Adrenal gland (tissue), 12 donors: Measurements from ENCODE around the gene FAM193B. TPM values are rescaled to one million over a fixed set of nuclear protein-coding genes. Genes with fewer than 3 reads are reported as not detected.

Experiments used
- DNase-seq, 7 donors: peaks; one replicate each; pipeline ENCODE4 v3.0.0-alpha.2; 2019 to 2020
- H3K27ac ChIP-seq, 5 donors: fragments of 200-600 bp; sonication (generic) in 4 of 5; 1 replicate in 3 of 5; 2 replicates in 2 of 5; pipeline versions ENCODE4 v1.5.1 to v1.8.0; 2016 to 2020; ENCODE audit warnings: mild to moderate bottlenecking in 1 of 5
- H3K27me3 ChIP-seq: fragments of 200-600 bp; 2 replicates; pipeline ENCODE4 v1.8.0; 2021
- H3K36me3 ChIP-seq, 2 donors: fragments of 200-600 bp; replicated peaks in 1 of 2; 1 replicate in 1 of 2; 2 replicates in 1 of 2; pipeline versions ENCODE4 v1.5.1 to v1.8.0; 2018 to 2022
- H3K4me1 ChIP-seq, 2 donors: fragments of 200-600 bp; replicated peaks in 1 of 2; 1 replicate in 1 of 2; 2 replicates in 1 of 2; pipeline versions ENCODE4 v1.5.1 to v1.8.0; 2018 to 2021
- H3K4me3 ChIP-seq, 4 donors: fragments of 200-600 bp; sonication (generic) in 3 of 4; one replicate each; pipeline ENCODE4 v1.5.1; 2016 to 2018
- H3K9me3 ChIP-seq, 3 donors: fragments of 200-600 bp; sonication (generic) in 1 of 3; replicated peaks in 1 of 3; 1 replicate in 2 of 3; 2 replicates in 1 of 3; pipeline versions ENCODE4 v1.5.1 to v1.8.0; 2016 to 2021
- POLR2A ChIP-seq, 2 donors: fragments of 450-650 bp; IDR thresholded peaks; one replicate each; pipeline ENCODE4 v1.6.1; 2017; ENCODE audit warnings: antibody characterized with exemption in 2 of 2, mild to moderate bottlenecking in 2 of 2, moderate library complexity in 1 of 2
- WGBS, 4 donors: extraction: QIAGEN DNeasy Blood & Tissue Kit in 2 of 4; methylation state at CpG; one replicate each; pipeline versions ENCODE4 v1.1.5 to v1.1.7; 2013 to 2017; 5-methylcytosine and 5-hydroxymethylcytosine counted together
- intact Hi-C, 2 donors: fragments of 100-400 bp; cut with DNase I; formaldehyde crosslinking; loops; one replicate each; pipeline versions ENCODE4 v1.14.1 to v1.15.0; 2022 to 2023
- polyA plus RNA-seq, 3 donors: library from polyadenylated mRNA; stranded (reverse); fragments of 200-250 nt in 2 of 3; fragments of 350-450 nt in 1 of 3; fragmentation: Illumina TruSeq in 1 of 3; extraction: RNeasy Lipid Tissue Mini Kit (QIAGEN cat#74804) in 1 of 3; gene quantifications; one replicate each; pipeline ENCODE4 v1.2.3, GENCODE V29; 2013 to 2014
- total RNA-seq, 9 donors: library from RNA; depleted of rRNA in 4 of 9; stranded (reverse); fragments of >200 nt in 4 of 9; fragments of 120-200 nt in 1 of 9; fragmentation: NEBNext Ultra II Directional in 1 of 9; extraction: Animal tissue kit (Norgen Biotek cat#: 25700) in 1 of 9; gene quantifications; one replicate each; pipeline versions ENCODE4 v1.1.0 to v1.2.4, GENCODE V29; 2013 to 2023
- TF ChIP-seq, protein P1 (sequence below), 6 experiments: fragments of 450-650 bp in 4 of 6; fragments of 200-600 bp in 2 of 6; sonication (generic) in 1 of 6; IDR thresholded peaks; 1 replicate in 5 of 6; 2 replicates in 1 of 6; pipeline versions ENCODE4 v1.5.1 to v1.8.0; 2016 to 2021; ENCODE audit warnings: antibody characterized with exemption in 6 of 6, mild to moderate bottlenecking in 2 of 6, moderate library complexity in 1 of 6
- donor health status: healthy with polysubstance abuse.
- donor health status: Bipolar disorder and iron deficiency.
- donor health status: DM: yes; HTN: yes; CAD: no.
- donor health status: DM: no; HTN: no; CAD: no.
- donor health status: DM: no; HTN: no; CAD: no.
- donor health status: DM: yes; HTN: yes; CAD: no.

The FAM193B gene
- total and polyA plus RNA-seq, 12 donors = 18.4 to 851 (median 44.0) TPM

DNA sequence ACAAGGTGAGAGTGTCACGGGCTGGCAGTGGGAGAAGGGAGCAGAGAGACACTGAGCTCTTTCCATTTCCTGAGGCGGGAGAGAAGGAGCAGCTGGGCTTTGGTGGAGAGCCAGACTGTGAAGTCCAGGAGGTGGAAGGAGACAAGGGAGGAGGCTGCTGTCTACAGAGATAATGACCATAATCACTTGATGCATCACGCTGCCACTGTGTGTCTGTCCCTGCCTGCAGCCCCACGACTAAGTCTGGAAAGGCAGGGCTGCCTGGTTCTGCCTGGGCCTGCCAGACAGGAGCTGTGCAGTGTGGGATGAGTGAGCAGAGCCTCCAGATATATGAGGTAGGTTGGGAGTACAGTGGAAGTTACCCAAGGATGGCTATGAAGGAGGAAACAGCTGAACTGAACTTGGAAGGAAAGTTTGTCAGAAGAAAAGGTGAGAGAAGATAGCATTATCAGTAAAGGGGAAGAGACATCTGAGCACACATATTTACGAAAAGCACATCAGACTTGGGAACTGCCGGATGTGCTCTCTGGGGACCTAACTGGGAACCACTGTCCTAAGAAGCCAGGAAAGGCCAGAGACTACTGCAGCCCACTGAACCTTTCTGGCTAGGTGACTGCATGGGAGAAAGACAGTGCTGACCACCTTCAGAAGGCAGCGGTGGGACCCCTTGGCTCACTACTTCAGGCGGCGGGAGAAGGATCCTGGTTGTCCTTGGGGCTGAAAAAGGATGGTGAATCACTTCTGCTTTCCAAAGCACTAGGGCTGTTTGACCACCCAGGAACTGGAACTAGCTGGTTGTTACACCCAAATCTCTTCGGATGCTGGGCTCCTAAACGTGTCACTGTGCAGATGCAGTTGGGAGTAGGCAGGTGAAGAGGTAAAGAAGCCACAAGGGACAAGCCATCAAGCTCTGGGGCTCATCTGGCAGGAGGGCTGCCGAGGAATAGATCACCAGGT lies 24.8 kb downstream of the FAM193B start:
- 77 to 83% (median 80%) methylated on average over 12 of the region's 12 CpGs for WGBS, 4 donors
- Histone ChIP-seq H3K27ac (no peak overlapping the region), H3K9me3 (no peaks in the 10 kb centered on the region), H3K27me3 (no peaks in the 10 kb centered on the region), H3K4me1 (peaks cover 0 to 11% of the 10 kb centered on the region in 2 donors), H3K4me3 (no peak overlapping the region), H3K36me3 (peaks cover 0 to 77% of the 10 kb centered on the region in 2 donors)
- intact Hi-C loops = no loop called here
- TF ChIP-seq POLR2A (IDR thresholded peaks at IDR 0.05) = no peak
- TF ChIP-seq, protein P1, sequence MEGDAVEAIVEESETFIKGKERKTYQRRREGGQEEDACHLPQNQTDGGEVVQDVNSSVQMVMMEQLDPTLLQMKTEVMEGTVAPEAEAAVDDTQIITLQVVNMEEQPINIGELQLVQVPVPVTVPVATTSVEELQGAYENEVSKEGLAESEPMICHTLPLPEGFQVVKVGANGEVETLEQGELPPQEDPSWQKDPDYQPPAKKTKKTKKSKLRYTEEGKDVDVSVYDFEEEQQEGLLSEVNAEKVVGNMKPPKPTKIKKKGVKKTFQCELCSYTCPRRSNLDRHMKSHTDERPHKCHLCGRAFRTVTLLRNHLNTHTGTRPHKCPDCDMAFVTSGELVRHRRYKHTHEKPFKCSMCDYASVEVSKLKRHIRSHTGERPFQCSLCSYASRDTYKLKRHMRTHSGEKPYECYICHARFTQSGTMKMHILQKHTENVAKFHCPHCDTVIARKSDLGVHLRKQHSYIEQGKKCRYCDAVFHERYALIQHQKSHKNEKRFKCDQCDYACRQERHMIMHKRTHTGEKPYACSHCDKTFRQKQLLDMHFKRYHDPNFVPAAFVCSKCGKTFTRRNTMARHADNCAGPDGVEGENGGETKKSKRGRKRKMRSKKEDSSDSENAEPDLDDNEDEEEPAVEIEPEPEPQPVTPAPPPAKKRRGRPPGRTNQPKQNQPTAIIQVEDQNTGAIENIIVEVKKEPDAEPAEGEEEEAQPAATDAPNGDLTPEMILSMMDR (IDR thresholded peaks at IDR 0.05) = no peak
- DNase-seq = peak in 2 of 7 donors; percentile 8 to 71

DNA sequence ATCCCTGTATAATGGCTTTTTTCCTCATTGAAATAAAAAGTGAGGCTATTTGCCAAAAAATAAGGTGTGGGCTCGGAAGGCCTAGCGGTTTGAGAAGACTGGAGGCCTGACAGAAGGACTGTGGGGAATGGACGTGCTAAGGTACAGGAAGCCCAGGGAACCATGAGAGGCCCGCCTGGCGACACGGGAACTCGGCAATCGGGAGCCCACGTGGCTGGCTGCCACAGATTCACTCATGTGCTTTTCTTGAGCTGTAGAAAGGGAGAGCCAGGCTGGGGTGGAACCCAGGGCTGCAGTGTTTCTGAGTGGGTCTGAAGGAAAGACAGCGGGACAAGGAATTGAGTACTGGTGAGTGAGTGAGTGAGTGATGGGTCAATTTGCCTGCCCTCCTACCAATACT lies 25.7 kb downstream of the FAM193B start:
- peak in 1 of 7 donors; percentile 12 for DNase-seq
- H3K36me3 ChIP-seq = peaks cover 0 to 80% of the 10 kb centered on the region in 2 donors
- no peak overlapping the region for H3K27ac ChIP-seq
- intact Hi-C loops = no loop called here
- 88 to 95% (median 94%) methylated on average over 10 of the region's 10 CpGs for WGBS, 4 donors
- no peaks in the 10 kb centered on the region for H3K9me3 ChIP-seq
- H3K27me3 ChIP-seq = no peaks in the 10 kb centered on the region
- TF ChIP-seq, protein P1 (IDR thresholded peaks at IDR 0.05) = no peak
- TF ChIP-seq POLR2A (IDR thresholded peaks at IDR 0.05) = no peak
- peaks cover 0 to 11% of the 10 kb centered on the region in 2 donors for H3K4me1 ChIP-seq
- H3K4me3 ChIP-seq = no peak overlapping the region

DNA sequence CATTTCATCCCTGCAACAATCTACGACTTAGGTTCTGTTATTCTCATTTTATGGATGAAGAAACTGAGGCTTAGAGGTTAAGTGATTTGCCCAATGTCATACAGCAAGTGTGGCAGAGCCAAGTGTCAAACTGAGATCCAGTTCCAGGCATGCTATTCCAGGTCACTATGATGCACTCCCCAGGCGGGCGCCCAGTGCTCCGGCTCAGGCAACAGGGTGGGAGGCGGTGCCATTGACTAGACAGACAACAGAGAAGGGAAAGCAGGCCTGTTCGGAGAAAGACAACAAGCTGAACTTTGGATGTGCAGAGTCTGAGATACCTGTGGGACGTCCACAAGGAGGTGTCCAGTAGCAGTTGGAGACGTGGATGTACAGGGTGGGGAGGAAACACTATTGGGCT lies 26.8 kb downstream of the FAM193B start:
- H3K27ac ChIP-seq = no peak overlapping the region
- 90 to 94% (median 93%) methylated on average over 8 of the region's 8 CpGs for WGBS, 4 donors
- H3K4me3 ChIP-seq = no peak overlapping the region
- peaks cover 0 to 79% of the 10 kb centered on the region in 2 donors for H3K36me3 ChIP-seq
- H3K27me3 ChIP-seq = no peaks in the 10 kb centered on the region
- intact Hi-C loops = no loop called here
- H3K9me3 ChIP-seq = no peaks in the 10 kb centered on the region
- no peak for DNase-seq
- TF ChIP-seq, protein P1 (IDR thresholded peaks at IDR 0.05) = no peak
- TF ChIP-seq POLR2A (IDR thresholded peaks at IDR 0.05) = no peak
- H3K4me1 ChIP-seq = peaks cover 0 to 11% of the 10 kb centered on the region in 2 donors

DNA sequence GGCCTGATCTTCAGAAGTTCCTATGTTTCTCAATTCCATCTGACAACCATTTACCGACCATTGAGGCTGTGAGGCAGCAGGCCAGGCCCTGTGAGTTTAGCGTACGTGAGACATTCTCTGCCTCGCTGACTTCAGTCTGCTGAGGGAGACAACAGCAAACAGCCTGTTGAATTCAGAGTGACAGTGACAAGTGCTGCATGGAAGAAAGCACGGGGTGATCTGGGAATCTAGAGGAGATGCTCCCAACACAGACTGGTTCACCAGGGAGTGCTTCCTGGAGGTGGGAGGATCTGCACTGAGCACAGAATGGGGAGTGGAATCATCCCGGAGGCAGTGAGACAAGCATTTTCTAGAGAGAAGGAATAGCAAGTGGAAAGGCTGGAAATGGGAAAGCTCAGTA lies 27.6 kb downstream of the FAM193B start:
- DNase-seq = peak in 1 of 7 donors; percentile 5
- WGBS, 4 donors = 93 to 95% (median 93%) methylated on average over 6 of the region's 6 CpGs
- H3K36me3 ChIP-seq = peaks cover 0 to 78% of the 10 kb centered on the region in 2 donors
- no peak overlapping the region for H3K27ac ChIP-seq
- H3K9me3 ChIP-seq = no peaks in the 10 kb centered on the region
- no peaks in the 10 kb centered on the region for H3K27me3 ChIP-seq
- intact Hi-C loops = no loop called here
- TF ChIP-seq, protein P1 (IDR thresholded peaks at IDR 0.05) = no peak
- peaks cover 0 to 6% of the 10 kb centered on the region in 2 donors for H3K4me1 ChIP-seq
- no peak overlapping the region for H3K4me3 ChIP-seq
